B cell (primary cell): ENCODE results near the gene EMP1. TPM values are rescaled to one million over a fixed set of nuclear protein-coding genes. Genes with fewer than 3 reads are reported as not detected.

Experiments used
- ATAC-seq: fragments of 200-7000 bp; cut with Tn5 transposase; one replicate; pipeline ENCODE4 v1.10.0; 2021; ENCODE audit warnings: low read depth, mild to moderate bottlenecking, moderate number of reproducible peaks, moderate library complexity
- CTCF ChIA-PET: fragments of 350-600 bp; sonication (Branson Sonifier 250); formaldehyde crosslinking; loops from one replicate; lab custom pipeline; 2021; ENCODE audit warnings: antibody characterized with exemption, inconsistent platforms; lab: Charles Lee
- POLR2A ChIA-PET: fragments of 350-600 bp; sonication (Branson Sonifier 250); formaldehyde crosslinking; loops from one replicate; lab custom pipeline; 2021; ENCODE audit warnings: antibody characterized with exemption; lab: Charles Lee
- DNase-seq: peaks from one replicate; pipeline ENCODE4 v3.0.0; 2013
- H2AFZ ChIP-seq: 2 replicates; pipeline ENCODE4 v1.6.1; 2012; ENCODE audit warnings: mild to moderate bottlenecking, low read depth, low read length; ENCODE audit not compliant: insufficient read depth, poor library complexity, severe bottlenecking
- H3K27ac ChIP-seq, 2 donors: 1 replicate in 1 of 2; 2 replicates in 1 of 2; pipeline ENCODE4 v1.5.1; 2012 to 2013; ENCODE audit warnings: low read length in 2 of 2, mild to moderate bottlenecking in 2 of 2, moderate library complexity in 1 of 2
- H3K27me3 ChIP-seq, 4 experiments: fragments of 200-600 bp in 1 of 4; sonication (generic) in 1 of 4; replicated peaks in 1 of 4; 1 replicate in 2 of 4; 2 replicates in 2 of 4; pipeline versions ENCODE4 v1.6.1 to v1.7.0; 2013 to 2016; ENCODE audit warnings: low read length in 3 of 4, mild to moderate bottlenecking in 2 of 4, mixed read lengths in 1 of 4, moderate library complexity in 1 of 4; ENCODE audit not compliant: insufficient read depth in 4 of 4, control insufficient read depth in 3 of 4; ENCODE audit errors: control extremely low read depth in 1 of 4
- H3K36me3 ChIP-seq, 2 experiments: replicated peaks in 1 of 2; 1 replicate in 1 of 2; 2 replicates in 1 of 2; pipeline versions ENCODE4 v1.6.1 to v1.7.1; 2013; ENCODE audit warnings: low read length in 1 of 2; ENCODE audit not compliant: insufficient read depth in 2 of 2, control insufficient read depth in 1 of 2; ENCODE audit errors: control extremely low read depth in 1 of 2, extremely low read depth in 1 of 2
- H3K4me1 ChIP-seq, 2 donors: fragments of 200-600 bp in 1 of 2; sonication (generic) in 1 of 2; 1 replicate in 1 of 2; 2 replicates in 1 of 2; pipeline versions ENCODE4 v1.5.1 to v1.6.1; 2013 to 2017; ENCODE audit warnings: low read length in 2 of 2; ENCODE audit not compliant: control insufficient read depth in 2 of 2, insufficient read depth in 2 of 2
- H3K4me2 ChIP-seq: replicated peaks from 2 replicates; pipeline ENCODE3; 2012; ENCODE audit warnings: mild to moderate bottlenecking, low read depth, low read length; ENCODE audit not compliant: poor library complexity, severe bottlenecking
- H3K4me3 ChIP-seq, 5 experiments: fragments of 200-600 bp in 1 of 5; sonication (generic) in 1 of 5; 1 replicate in 3 of 5; 2 replicates in 2 of 5; pipeline versions ENCODE4 v1.5.1 to v1.7.0; 2011 to 2016; ENCODE audit warnings: low read length in 4 of 5, mild to moderate bottlenecking in 4 of 5, low read depth in 2 of 5, control low read depth in 1 of 5, moderate library complexity in 1 of 5; ENCODE audit not compliant: insufficient read depth in 1 of 5; ENCODE audit errors: control extremely low read depth in 1 of 5, extremely low read depth in 1 of 5
- H3K79me2 ChIP-seq: fragments of 200-600 bp; sonication (generic); one replicate; pipeline ENCODE4 v1.6.0; 2016; ENCODE audit warnings: low read length; ENCODE audit not compliant: control insufficient read depth, insufficient read depth
- H3K9ac ChIP-seq: fragments of 200-600 bp; sonication (generic); 2 replicates; pipeline ENCODE4 v1.6.1; 2017; ENCODE audit warnings: mild to moderate bottlenecking, low read length, moderate library complexity
- H3K9me3 ChIP-seq, 3 donors: one replicate each; pipeline versions ENCODE4 v1.6.1 to v1.7.1; 2013; ENCODE audit warnings: low read length in 2 of 3; ENCODE audit not compliant: control insufficient read depth in 2 of 3, insufficient read depth in 1 of 3; ENCODE audit errors: control extremely low read depth in 1 of 3
- H4K20me1 ChIP-seq: 2 replicates; pipeline ENCODE4 v1.6.0; 2012; ENCODE audit warnings: mild to moderate bottlenecking, low read length; ENCODE audit not compliant: insufficient read depth, control insufficient read depth, poor library complexity, severe bottlenecking
- H3K27ac Mint-ChIP-seq: one replicate; pipeline ENCODE4 v1.8.0; 2021; ENCODE audit warnings: mixed read lengths
- H3K27me3 Mint-ChIP-seq: one replicate; pipeline ENCODE4 v1.8.0; 2021; ENCODE audit warnings: mixed read lengths
- H3K4me1 Mint-ChIP-seq: one replicate; pipeline ENCODE4 v1.8.0; 2021; ENCODE audit warnings: mixed read lengths
- H3K4me3 Mint-ChIP-seq: one replicate; pipeline ENCODE4 v1.8.0; 2021; ENCODE audit warnings: mixed read lengths
- H3K9me3 Mint-ChIP-seq: one replicate; pipeline ENCODE4 v1.8.0; 2022; ENCODE audit warnings: mixed read lengths; ENCODE audit not compliant: insufficient read depth
- EZH2 ChIP-seq: IDR thresholded peaks from 2 replicates; pipeline ENCODE4 v1.6.1; 2012; ENCODE audit warnings: borderline replicate concordance, low read depth, mild to moderate bottlenecking, moderate library complexity, low read length; ENCODE audit not compliant: insufficient read depth, poor library complexity, severe bottlenecking
- WGBS: methylation state at CpG from one replicate; pipeline ENCODE4 v1.1.5; 2013; ENCODE audit warnings: missing lambda C conversion rate; ENCODE audit not compliant: insufficient coverage; 5-methylcytosine and 5-hydroxymethylcytosine counted together
- intact Hi-C: fragments of 100-400 bp; cut with micrococcal nuclease; formaldehyde crosslinking; loops from one replicate; pipeline ENCODE4 v1.10.0; 2022
- polyA plus RNA-seq: library from polyadenylated mRNA; depleted of rRNA; stranded (reverse); fragments of >200 nt; gene quantifications from 2 replicates; pipeline ENCODE4 v1.2.3, GENCODE V29; 2012
- total RNA-seq, 2 donors: library from RNA; stranded (reverse); fragments of 120-200 nt in 1 of 2; gene quantifications; 1 replicate in 1 of 2; 2 replicates in 1 of 2; pipeline versions ENCODE4 v1.2.3 to v1.2.4, GENCODE V29; 2013 to 2022
- TF ChIP-seq, protein P1 (sequence below): fragments of 200-600 bp; IDR thresholded peaks from one replicate; pipeline ENCODE4 v1.8.0; 2022; ENCODE audit warnings: antibody characterized with exemption, mild to moderate bottlenecking

Gene EMP1
- total and polyA plus RNA-seq, 2 donors (not counting 1 experiment from before 2014, with no cell fraction given) = 0.07 to 0.64 TPM

DNA sequence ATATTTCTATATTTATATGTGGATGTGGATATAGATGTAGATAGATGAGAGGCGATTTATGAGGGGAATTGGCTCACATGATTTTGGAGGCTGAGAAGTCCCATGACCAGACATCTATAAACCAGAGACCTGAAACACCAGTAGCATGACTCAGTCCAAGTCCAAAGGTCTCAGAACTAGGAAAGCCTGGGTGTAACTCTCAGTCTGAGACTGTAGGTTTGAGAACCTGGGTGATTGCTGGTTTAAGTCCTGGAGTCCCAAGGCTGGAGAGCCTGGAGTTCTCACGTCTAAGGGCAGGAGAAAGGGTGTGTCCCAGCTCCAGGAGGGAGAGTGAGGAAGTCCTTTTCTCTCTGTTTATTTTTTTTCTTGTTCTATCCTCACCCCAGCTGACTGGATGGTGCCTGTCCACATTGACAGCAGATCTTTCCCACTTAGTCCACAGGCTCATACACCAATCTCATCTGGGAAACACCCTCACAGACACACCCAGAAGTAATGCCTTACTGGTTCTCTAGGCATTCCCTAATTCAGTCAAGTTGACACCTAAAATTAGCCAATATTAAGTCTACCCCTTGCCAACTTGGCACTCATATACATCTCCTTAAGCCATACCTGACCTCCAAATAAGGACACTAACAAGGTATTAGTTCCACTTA lies 45.4 kb downstream of the EMP1 start:
- no peak overlapping the region for H2AFZ ChIP-seq
- ATAC-seq = no peak

DNA sequence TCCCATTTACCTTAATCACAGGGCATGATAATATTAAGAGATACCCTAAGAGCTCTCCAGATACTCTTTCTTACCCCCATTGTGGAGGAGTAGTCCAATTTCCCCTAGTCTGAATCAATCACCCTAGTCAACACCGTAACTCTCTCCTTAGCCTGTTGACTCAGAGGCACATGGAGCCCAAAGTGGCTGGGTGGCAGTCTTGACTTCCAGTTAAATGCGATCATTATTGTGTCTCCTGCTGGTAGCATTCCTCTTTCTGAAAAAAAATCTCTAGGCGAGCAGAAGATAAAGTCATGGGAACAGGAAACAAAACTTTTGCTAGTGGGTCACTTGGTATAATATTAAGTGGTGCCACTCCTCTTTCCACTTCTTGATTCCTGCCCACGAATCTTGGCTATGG lies 46.4 kb downstream of the EMP1 start:
- Histone ChIP-seq H3K27me3 (no peaks in the 10 kb centered on the region), H3K27ac (no peak overlapping the region), H3K79me2 (no peaks in the 10 kb centered on the region), H3K9me3 (no peaks in the 10 kb centered on the region), H3K9ac (no peak overlapping the region), H3K4me2 (no peak overlapping the region), H3K4me1 (no peaks in the 10 kb centered on the region), H2AFZ (no peak overlapping the region), H3K4me3 (no peak overlapping the region), H4K20me1 (no peaks in the 10 kb centered on the region), H3K36me3 (no peaks in the 10 kb centered on the region)
- no peaks in the 10 kb centered on the region for H3K9me3 Mint-ChIP-seq
- CTCF ChIA-PET = interaction anchor here (1.2 kb wide), 1 partner anchor 13 kb away, joined by 3 read pairs; no protein-coding TSS in a partner anchor
- POLR2A ChIA-PET = no interaction called here
- H3K4me3 Mint-ChIP-seq = no peak overlapping the region
- intact Hi-C loops = no loop called here
- DNase-seq (no peak), ATAC-seq (no peak)
- peaks cover 29% of the 10 kb centered on the region for H3K27me3 Mint-ChIP-seq
- TF ChIP-seq EZH2 = no peak
- TF ChIP-seq, protein P1, sequence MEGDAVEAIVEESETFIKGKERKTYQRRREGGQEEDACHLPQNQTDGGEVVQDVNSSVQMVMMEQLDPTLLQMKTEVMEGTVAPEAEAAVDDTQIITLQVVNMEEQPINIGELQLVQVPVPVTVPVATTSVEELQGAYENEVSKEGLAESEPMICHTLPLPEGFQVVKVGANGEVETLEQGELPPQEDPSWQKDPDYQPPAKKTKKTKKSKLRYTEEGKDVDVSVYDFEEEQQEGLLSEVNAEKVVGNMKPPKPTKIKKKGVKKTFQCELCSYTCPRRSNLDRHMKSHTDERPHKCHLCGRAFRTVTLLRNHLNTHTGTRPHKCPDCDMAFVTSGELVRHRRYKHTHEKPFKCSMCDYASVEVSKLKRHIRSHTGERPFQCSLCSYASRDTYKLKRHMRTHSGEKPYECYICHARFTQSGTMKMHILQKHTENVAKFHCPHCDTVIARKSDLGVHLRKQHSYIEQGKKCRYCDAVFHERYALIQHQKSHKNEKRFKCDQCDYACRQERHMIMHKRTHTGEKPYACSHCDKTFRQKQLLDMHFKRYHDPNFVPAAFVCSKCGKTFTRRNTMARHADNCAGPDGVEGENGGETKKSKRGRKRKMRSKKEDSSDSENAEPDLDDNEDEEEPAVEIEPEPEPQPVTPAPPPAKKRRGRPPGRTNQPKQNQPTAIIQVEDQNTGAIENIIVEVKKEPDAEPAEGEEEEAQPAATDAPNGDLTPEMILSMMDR = no peak
- no peaks in the 10 kb centered on the region for H3K4me1 Mint-ChIP-seq
- no peak overlapping the region for H3K27ac Mint-ChIP-seq
- 87% methylated on average over 4 of the region's 4 CpGs for WGBS

More for the DNA sequence above, 45.4 kb downstream of the EMP1 start:
- Histone ChIP-seq H4K20me1 (no peaks in the 10 kb centered on the region), H3K9ac (no peak overlapping the region), H3K27me3 (no peaks in the 10 kb centered on the region), H3K36me3 (no peaks in the 10 kb centered on the region), H3K9me3 (no peaks in the 10 kb centered on the region), H3K4me3 (no peak overlapping the region), H3K27ac (no peak overlapping the region), H3K4me2 (no peak overlapping the region), H3K4me1 (no peaks in the 10 kb centered on the region), H3K79me2 (no peaks in the 10 kb centered on the region)
- POLR2A ChIA-PET = no interaction called here
- Mint-ChIP-seq H3K4me1 (no peaks in the 10 kb centered on the region), H3K27me3 (peaks cover 25% of the 10 kb centered on the region), H3K9me3 (no peaks in the 10 kb centered on the region), H3K27ac (no peak overlapping the region), H3K4me3 (no peak overlapping the region)
- CTCF ChIA-PET = interaction anchor here (1.2 kb wide), 1 partner anchor 14 kb away, joined by 3 read pairs; no protein-coding TSS in a partner anchor
- intact Hi-C loops = no loop called here
- TF ChIP-seq, protein P1 = no peak
- no peak for TF ChIP-seq EZH2
- DNase-seq = no peak
- no CpG with 5 or more reads among the region's 2 CpGs for WGBS
